WERI-Rb-1 (cell line): ENCODE measurements around the gene SV2C.

Source experiments
- DNase-seq: peaks from one replicate; pipeline ENCODE4 v3.0.0-alpha.2; 2020
- H3K27ac ChIP-seq: fragments of 250-450 bp; sonication (Bioruptor Pico); 2 replicates; pipeline ENCODE4 v1.5.1; 2020; ENCODE audit warnings: mild to moderate bottlenecking, moderate library complexity
- H3K27me3 ChIP-seq: fragments of 250-450 bp; sonication (Bioruptor Pico); 2 replicates; pipeline ENCODE4 v1.5.1; 2021; ENCODE audit warnings: mild to moderate bottlenecking, low read depth, moderate library complexity; ENCODE audit not compliant: insufficient read depth, severe bottlenecking
- H3K36me3 ChIP-seq: fragments of 250-450 bp; sonication (Bioruptor Pico); 2 replicates; pipeline ENCODE4 v1.5.1; 2020; ENCODE audit warnings: mild to moderate bottlenecking, moderate library complexity
- H3K4me3 ChIP-seq: 2 replicates; pipeline ENCODE4 v1.5.1; 2011; ENCODE audit warnings: low read depth, mild to moderate bottlenecking, control low read depth, low read length
- H3K9me3 ChIP-seq: fragments of 250-450 bp; sonication (Bioruptor Pico); 2 replicates; pipeline ENCODE4 v1.5.1; 2021; ENCODE audit warnings: mild to moderate bottlenecking, moderate library complexity; ENCODE audit not compliant: severe bottlenecking
- CTCF ChIP-seq: IDR thresholded peaks from 2 replicates; pipeline ENCODE4 v1.5.1; 2011; ENCODE audit warnings: low read depth, mild to moderate bottlenecking, control low read depth, inconsistent platforms, low read length

SV2C gene

DNA sequence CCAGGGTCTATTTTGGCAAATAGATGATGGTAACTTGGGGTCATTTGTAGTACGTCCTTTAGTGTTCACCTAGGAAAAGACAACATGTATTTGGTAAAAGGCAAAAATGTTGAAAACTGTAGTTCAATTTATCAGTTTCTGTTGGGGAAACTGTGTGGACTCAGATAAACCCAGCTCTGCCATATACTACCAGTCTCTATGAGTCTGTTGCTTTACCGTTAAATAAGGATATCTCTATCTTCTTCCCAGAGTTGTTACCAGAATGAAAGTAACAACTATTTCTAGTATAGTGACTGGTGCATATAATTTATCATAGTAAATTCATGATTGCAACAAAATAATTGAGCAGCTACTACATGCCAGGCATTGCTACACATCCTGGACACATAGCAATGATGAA is 316.1 kb downstream of the SV2C start:
- Histone ChIP-seq H3K9me3 (no peaks in the 10 kb centered on the region), H3K4me3 (no peak overlapping the region), H3K27ac (no peak overlapping the region), H3K27me3 (no peaks in the 10 kb centered on the region), H3K36me3 (no peaks in the 10 kb centered on the region)
- TF ChIP-seq CTCF: no peak
- no peak for DNase-seq

DNA sequence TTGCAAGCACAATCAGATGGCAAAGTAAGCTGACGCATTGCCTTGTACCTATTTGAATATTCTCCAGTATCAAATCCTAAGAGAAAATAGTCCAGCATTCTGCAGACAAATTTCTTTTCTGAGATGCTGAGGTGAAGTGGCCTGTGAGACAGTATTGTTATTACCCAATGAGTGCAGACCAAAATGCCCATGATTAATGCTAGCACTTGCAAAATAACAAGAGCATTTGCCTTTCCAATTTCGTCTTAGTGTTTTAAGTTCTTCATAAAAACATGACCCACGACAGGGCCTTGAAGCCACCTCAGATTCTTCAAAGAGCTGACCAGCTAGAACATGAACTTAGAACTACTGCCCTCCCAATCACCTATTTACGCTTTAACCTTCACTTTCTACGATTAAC is 317.3 kb downstream of the SV2C start:
- no peak overlapping the region for H3K27ac ChIP-seq
- no peaks in the 10 kb centered on the region for H3K27me3 ChIP-seq
- no peak for TF ChIP-seq CTCF

GRCh38 chr5:76401801-76402250 is 318.6 kb downstream of the SV2C start:
- no peaks in the 10 kb centered on the region for H3K9me3 ChIP-seq
- H3K36me3 ChIP-seq: no peaks in the 10 kb centered on the region
- TF ChIP-seq CTCF: no peak
- no peaks in the 10 kb centered on the region for H3K27me3 ChIP-seq
- H3K27ac ChIP-seq: peak overlapping the region; percentile 89
- no peak for DNase-seq
- H3K4me3 ChIP-seq: peak overlapping the region; percentile 89

More for the DNA sequence above, 317.3 kb downstream of the SV2C start:
- Histone ChIP-seq H3K9me3 (no peaks in the 10 kb centered on the region), H3K4me3 (no peak overlapping the region), H3K36me3 (no peaks in the 10 kb centered on the region)
- no peak for DNase-seq

DNA sequence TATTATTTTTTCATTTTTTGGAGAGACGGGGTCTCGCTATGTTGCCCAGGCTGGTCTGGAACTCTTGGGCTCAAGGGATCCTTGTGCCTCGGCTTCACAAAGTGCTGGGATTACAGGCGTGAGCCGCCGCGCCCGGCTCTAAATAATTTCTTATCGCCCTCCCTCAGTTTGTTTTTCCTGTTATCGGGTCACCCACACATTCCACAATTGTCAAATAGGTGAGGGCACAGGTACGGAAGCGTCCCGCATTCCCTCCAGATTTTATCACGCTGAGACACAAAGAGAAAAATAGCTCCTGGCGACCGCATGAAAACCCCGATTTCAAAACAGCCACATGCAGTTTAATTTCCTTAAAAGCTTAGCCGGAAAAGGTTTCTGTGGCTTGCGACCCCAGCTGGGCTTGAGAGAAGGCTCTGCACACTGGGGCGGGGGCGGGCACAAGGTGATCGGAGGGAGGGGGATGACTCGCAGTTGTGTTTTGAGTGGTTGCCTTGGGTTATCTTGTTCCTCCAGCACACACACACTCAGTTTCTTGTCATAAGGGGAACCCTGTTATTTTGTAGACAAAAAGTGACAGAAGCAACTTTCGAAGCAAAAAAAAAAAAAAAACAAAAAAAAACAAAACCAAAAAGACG is 319.2 kb downstream of the SV2C start:
- Histone ChIP-seq H3K27ac (peak overlapping the region; percentile 89), H3K36me3 (no peaks in the 10 kb centered on the region), H3K4me3 (peak overlapping the region; percentile 89), H3K9me3 (no peaks in the 10 kb centered on the region), H3K27me3 (no peaks in the 10 kb centered on the region)
- DNase-seq: peak; percentile 92
- no peak for TF ChIP-seq CTCF

GRCh38 chr5:76402886-76403765 is 319.9 kb downstream of the SV2C start, which contains the start of gene IQGAP2:
Gene IQGAP2 (plus strand): TSS chr5:76403285. CDS start chr5:76403546, 261 bp downstream.
- peak within 1 kb of the TSS; percentile 89 for H3K4me3 ChIP-seq
- DNase-seq: peak; percentile 80
- peak; percentile 85 for TF ChIP-seq CTCF
- H3K9me3 ChIP-seq: no peaks in the 10 kb centered on the region
- no peaks in the 10 kb centered on the region for H3K36me3 ChIP-seq
- H3K27me3 ChIP-seq: no peaks in the 10 kb centered on the region
- peak within 1 kb of the TSS; percentile 89 for H3K27ac ChIP-seq
